Measurements from ENCODE around the gene GPD1.

DNA sequence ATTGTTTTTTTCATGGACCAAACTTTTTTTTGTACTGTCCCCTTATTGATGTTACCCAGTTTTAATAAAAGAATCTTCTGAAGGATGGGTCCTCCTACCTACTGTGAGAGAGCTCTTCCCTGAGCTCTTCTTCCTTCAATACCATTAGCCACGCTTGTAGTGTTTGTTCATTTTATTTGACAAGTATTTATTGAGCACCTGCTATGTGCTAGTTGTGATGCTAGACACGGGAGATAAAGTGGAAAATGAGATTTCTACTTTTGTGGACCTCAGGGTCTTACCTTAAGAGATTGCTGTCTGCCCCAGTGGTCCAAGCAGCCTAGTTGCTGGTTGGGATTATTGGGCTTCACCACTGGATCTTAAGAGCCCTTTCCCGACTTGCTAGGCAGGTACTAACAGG is 3.2 kb upstream of the GPD1 start:
- no peak for TF ChIP-seq POLR2A (IDR thresholded peaks at IDR 0.05)
- TF ChIP-seq, protein P1, sequence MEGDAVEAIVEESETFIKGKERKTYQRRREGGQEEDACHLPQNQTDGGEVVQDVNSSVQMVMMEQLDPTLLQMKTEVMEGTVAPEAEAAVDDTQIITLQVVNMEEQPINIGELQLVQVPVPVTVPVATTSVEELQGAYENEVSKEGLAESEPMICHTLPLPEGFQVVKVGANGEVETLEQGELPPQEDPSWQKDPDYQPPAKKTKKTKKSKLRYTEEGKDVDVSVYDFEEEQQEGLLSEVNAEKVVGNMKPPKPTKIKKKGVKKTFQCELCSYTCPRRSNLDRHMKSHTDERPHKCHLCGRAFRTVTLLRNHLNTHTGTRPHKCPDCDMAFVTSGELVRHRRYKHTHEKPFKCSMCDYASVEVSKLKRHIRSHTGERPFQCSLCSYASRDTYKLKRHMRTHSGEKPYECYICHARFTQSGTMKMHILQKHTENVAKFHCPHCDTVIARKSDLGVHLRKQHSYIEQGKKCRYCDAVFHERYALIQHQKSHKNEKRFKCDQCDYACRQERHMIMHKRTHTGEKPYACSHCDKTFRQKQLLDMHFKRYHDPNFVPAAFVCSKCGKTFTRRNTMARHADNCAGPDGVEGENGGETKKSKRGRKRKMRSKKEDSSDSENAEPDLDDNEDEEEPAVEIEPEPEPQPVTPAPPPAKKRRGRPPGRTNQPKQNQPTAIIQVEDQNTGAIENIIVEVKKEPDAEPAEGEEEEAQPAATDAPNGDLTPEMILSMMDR (IDR thresholded peaks at IDR 0.05): no peak
- no peak for TF ChIP-seq POLR2AphosphoS5 (IDR thresholded peaks at IDR 0.05)
- TF ChIP-seq EP300 (IDR thresholded peaks at IDR 0.05): no peak
